Measurements from ENCODE around the gene TNFRSF8.
"Not testable (repeated sequence)": the region's sequence is repeated elsewhere in the genome, so short reads cannot be mapped to it uniquely, and the experiment has no call there.

The TNFRSF8 gene

DNA sequence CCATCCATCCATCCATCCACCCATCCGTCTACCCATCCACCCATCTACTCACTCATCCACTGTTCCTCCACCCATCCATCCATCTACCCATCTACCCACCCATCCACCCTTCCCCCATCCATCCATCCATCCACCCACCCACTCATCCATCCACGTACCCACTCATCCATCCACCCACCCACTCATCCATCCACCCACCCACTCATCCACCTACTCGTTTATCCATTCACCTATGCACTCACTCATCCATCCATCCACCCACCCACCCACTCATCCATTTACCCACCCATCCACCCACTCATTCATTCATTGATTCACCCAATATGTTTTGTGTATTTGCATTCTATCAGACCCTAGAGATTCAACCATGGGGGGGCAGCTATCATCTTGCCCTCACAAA, 27.2 kb downstream of the TNFRSF8 start:
- no peak for DNase-seq

DNA sequence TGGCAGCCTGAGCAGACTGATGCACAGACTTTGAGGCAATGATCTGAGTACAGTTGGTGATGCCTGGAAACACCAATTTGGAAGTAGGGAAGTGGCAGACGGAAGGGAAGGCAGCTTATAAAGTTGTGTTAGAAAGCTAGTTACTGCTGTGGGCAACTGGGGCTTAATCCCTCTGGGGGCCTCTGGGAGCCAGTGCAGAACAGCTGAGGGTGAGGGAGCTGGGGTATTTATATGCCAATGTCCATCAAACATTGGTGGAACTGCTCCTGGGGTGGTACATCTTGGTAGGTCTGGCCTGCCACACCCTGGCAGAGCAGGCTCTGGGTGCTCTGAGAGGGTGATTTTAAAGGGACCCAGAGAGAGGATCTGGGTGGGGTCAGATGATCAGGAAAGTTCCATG, 28.1 kb downstream of the TNFRSF8 start:
- no peak for DNase-seq

DNA sequence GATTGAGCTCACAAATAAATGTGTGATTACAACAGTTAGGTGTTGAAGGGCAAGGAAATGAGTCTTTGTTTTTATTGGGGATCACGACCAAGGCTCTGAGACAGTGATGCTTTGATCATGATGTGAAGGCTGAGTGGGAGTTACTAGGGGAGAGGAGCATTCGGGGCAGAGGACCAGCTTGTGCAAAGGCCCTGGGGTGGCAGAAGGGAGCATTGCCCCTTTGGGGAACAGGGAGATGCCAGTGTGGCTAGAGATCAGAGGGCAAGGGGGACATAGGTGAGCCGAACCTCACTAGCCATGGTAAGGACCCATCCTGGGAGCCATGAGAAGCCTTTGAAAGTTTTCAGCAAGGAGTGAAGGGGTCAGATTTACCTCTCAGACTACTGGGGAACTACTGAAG, 31.1 kb downstream of the TNFRSF8 start:
- DNase-seq = no peak

DNA sequence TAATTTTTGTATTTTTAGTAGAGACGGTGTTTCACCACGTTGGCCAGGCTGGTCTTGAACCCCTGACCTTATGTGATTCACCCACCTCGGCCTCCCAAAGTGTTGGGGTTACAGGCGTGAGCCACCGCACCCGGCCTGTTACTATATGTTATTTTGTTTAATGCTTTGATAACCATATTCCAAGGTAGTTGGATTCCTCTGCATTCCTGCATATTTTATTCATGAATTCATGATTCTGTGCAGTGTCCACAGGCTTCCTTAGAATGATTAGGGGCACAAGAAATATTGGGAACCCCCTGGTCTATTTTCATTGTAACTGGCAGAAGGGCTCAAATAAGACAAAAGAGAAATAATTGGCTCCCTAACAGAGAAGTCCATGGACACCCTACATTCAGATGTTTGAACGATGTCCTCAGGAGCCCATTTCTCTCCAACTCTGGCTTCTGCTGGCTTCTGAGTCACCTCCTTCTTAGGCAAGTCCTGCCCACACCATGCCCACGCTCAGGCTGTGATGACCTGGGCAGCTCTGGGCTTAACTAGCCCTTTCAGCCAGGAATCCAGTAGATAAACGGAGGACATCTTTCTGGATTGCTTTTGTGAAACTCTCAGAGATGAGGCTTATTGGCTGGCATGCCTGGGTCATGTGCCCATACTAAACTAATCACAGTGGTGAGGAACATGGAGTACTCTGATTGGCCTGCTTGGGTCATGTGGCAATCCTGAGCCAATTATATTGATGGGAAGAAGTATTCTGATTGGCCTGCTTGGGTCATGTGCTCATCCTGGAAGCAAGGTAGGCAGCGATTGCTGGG, 32.6 kb downstream of the TNFRSF8 start:
- no peak for DNase-seq

DNA sequence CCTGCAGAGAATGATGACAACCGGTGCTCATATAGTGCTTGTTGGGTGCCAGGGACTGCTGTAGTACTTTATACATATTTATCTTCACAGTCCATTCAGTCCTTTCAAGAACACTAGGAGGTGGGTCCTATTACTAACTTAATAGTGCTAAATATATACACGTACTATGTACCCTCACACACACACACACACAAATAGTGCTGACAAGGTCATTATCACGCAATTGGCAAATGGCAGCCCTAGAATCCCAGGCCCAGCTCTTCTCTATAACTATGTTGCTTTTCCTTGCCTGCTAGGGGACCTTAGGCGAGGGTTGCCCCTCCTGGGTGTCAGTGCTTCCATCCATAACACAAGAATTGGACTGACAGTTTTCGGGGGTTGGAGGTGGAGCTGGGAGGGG, 33.5 kb downstream of the TNFRSF8 start:
- DNase-seq = no peak

DNA sequence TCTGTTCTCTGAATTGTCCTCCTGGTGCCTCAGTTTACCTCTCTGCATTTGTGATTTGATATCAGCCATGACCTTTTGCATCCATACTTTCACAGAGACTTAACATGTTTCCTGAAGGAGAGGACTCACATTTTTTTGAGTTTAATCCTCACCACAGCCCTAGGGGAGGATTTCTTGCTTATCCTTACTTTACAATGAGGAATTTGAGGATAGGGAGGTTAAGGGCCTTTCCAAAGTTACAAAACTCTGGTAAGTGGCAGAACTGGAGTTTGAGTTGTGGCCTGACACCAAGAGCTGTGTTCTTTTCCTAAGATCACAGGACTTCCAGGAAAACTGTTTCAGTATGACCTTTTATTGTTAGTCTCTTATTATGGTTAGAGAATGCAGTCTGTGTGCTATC, 34.2 kb downstream of the TNFRSF8 start:
- no peak for DNase-seq

DNA sequence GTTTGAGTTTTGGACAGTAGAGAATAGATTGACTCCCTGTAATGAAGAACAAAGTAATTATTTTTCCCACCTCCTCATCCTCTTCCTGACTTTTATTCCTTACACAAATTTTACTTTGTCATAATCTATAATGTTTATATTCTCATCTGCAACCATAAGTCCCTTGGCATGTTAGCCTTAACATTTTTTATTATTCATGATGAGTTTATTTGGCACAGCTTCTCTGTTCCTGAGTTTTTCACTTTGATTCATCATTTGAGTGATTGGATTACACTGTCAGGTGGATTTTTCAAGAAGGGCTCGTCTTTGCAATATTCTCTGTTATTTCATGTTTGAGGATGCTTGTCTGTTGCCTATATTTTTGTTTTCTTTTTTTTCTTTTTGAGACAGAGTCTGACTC, 35.7 kb downstream of the TNFRSF8 start:
- no peak for DNase-seq

DNA sequence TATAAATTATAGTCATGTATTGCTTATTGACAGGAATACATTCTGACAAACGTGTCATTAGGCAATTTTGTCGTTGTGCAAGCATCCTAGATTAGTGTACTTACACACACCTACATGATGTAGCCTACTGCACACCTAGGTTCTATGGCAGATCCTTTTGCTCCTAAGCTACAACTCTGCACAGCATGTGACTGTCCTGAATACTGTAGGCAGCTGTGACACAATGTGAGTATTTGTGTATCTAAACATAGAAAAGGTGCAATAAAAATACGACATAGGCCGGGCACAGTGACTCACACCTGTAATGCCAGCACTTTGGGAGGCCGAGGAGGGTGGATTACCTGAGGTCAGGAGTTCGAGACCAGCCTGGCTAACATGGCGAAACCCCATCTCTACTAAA, 36.5 kb downstream of the TNFRSF8 start:
- no peak for DNase-seq

DNA sequence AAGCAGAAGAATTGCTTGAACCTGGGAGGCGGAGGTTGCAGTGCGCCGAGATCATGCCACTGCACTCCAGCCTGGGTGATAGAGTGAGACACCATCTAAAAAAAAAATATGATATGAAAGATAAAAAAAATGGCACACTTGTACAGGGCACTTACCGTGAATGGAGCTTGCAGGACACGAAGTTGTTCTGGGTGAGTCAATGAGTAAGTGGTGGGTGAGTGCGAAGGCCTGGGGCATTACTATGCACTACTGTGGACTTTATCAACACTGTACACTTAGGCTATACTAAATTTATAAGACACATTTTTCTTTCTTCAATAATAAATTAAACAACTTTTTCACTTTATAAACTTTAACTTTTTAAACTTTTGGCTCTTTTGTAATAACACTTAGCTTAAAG, 37.0 kb downstream of the TNFRSF8 start:
- DNase-seq = no peak

DNA sequence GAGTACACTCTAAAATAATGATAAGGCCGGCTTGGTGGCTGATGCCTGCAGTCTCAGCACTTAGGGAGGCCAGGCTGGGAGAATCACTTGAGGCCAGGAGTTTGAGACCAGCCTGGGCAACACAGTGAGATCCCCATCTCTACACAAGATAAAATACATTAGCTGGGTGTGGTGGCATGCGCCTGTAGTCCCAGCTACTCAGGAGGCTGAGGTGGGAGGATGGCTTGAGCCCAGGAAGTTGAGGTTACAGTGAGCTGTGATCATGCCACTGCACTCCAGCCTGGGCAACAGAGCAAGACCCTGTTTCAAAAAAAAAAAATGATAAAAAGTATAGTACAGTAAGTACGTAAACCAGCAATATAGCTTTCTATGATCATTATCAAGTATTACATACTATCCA, 38.0 kb downstream of the TNFRSF8 start:
- not testable (repeated sequence) for DNase-seq

DNA sequence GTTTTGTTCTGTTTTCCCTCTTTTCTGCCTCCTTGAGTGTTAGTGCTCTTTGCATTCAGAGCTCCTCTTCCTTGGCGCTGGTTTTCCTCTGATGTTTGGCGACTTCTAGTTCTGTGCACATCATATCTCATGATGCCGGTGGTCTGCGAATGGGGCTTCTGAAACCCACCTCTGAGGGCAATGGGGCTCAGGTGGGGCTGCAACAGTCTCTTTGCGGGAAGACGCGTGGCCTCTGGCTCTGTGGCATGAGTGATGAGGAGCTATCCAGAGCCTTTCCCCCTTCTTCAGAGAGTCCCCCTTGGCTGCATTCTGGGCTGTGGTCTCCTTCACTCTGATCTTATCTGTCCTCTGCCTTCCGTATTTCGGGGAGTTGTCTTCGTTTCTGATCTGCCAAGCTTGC, 39.0 kb downstream of the TNFRSF8 start:
- DNase-seq = no peak

DNA sequence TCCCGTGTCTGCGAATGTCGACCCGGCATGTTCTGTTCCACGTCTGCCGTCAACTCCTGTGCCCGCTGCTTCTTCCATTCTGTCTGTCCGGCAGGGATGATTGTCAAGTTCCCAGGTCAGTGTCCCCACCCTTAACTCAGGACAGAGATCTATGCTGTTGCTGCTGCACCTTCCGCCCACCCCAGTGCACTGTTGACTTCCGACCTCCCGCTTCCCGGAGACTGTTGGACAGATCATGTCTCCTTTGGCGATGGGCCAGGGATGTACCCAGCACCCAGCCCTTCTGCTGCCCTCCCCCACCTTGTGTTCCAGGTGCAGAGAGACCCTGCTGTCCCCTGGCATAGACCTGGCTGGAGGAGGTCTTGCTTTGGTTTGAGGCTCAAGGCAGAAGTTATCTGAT, 41.3 kb downstream of the TNFRSF8 start:
- no peak for DNase-seq

DNA sequence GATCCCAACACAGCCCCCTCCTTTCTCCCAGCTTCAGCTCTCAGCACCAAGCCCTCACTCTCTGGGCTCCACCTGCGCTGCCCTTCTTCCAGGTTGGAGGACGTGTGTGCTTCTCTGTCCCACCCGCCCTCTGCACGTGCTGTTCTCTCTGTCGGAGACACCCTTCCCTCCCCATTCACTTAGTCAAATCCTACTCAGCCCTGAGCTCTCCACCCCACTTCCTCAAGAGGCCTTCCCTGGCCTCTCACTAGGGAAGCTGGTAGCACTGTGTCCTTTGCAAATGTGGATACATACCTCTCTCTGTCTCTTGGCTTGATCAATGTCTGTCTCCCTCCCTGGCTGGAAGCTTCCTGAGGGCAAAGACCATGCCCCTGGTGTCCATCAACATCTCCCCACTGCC, 43.0 kb downstream of the TNFRSF8 start:
- DNase-seq = no peak

DNA sequence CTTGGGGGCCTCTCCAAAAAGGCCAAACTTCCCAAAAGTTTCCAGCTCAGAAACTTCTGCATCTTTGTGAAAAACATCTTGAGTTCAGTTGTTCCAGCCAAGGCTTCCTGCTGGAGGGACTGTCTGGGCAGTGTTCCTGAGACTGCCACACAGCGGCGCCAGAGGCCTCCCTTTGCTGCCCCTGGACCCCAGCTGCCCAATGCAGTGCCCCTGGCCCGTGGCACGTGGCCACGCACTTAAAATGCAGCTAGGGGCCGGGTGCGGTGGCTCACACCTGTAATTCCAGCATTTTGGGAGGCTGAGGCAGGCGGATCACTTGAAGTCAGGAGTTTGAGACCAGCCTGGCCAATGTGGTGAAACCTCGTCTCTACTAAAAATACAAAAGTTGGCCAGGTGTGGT, 43.8 kb downstream of the TNFRSF8 start:
- DNase-seq = not testable (repeated sequence)

DNA sequence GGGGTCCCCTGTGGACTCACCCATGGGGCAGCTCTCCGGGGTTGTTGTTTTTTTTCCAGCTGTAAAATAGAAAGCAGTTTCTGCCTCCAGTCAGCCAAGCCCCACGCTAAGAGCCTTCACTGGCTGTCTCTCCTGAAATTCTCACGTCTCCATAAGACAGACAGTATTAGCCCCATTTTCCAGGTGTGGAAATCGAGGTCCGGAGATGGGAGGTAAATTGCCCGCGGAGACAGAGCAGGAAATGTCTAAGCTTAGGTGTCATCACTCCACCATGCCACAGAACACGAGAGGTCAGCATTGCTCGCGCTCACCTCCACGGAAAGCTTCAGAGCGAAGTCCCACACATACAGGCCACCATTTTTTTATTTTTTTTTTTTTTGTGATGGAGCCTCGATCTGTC, 44.6 kb downstream of the TNFRSF8 start:
- no peak for DNase-seq

DNA sequence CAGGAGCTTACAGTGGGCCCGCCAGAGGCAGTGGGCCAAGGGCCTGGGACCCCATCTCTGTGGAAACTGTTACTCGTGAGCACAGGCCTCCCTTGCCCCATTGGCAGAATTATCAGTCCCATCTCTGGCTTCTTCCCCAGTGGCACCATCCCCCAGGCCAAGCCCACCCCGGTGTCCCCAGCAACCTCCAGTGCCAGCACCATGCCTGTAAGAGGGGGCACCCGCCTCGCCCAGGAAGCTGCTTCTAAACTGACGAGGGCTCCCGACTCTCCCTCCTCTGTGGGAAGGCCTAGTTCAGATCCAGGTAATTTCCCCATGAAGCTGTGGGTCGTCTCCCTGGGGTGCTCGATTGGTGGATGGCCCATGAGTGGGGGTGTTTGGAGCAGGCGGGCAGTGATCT, 46.8 kb downstream of the TNFRSF8 start:
- no peak for DNase-seq

DNA sequence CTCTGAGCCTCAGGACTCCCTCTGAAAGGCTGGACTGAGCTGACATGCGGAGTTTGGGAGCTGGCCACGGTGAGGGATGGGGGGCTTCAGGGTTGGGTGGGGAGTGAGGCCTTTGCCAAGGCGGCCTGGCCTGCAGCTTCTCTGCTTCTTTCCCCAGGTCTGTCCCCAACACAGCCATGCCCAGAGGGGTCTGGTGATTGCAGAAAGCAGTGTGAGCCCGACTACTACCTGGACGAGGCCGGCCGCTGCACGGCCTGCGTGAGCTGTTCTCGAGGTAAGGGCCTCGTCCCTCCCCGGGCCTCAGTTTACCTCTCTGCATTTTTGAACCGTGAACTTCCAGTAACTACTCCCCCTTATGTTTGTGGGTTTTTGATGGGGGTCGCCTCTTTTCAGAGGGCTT, 48.6 kb downstream of the TNFRSF8 start:
- no peak for DNase-seq

DNA sequence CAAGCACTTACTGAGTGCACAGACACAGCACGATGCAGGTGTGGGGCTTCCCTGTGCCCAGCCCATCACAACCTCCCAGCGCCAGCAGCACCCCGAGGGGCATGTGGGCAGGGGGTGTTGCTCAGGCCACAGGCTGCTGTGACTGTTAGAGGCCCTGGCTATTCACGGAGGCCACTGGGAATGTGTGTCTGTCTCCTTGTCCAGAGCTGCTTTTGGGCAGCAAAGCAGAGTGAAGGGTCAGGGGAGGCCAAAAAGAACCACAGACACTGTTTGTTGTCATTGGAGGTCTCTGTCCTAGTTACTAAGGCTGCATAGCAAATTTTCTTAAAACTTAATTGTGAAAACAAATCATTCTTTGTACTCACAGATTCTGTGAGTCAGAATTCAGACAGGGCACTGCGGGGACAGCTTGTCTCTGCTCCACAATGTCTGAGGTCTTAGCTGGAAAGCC, 49.6 kb downstream of the TNFRSF8 start:
- DNase-seq = no peak

DNA sequence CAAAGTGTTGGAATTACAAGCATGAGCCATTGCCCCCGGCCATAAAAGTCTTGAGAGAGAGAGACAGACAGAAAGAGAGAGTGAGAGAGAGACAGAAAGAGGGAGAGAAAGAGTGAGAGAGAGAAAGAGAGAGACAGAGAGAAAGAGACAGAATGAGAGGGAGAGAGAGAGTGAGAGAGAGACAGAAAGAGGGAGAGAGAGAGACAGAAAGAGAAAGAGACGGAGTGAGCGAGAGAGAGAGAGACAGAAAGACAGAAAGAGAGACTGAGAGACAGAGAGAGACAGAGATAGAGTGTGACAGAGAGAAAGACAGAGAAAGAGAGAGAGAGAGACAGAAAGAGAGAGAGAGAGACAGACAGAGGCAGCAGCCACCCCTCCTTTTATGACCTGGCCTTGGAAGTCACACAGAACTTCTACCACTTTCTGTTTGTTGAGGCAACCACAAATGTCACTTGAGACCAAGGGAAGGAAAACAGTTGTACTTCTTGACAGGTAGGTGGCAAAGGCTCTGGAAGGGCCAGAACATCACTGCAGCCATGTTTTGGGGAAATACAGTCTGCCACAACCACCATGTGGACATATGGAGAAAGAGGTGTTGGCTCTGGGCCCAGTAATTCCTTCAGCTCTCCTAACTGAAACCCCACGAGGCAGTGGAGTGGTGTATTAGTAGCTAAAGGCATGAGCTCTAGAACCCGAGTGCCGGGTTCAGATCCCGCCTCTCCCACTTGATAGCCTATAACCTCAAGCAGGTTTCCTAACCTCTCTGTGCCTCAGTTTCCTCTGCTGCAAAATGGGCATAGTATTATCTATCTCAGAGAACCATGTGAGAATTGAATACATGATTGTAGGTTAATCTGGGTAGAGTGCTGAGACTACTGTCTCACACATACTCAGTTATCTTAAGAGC, 50.6 kb downstream of the TNFRSF8 start:
- peak; percentile 49 for DNase-seq

DNA sequence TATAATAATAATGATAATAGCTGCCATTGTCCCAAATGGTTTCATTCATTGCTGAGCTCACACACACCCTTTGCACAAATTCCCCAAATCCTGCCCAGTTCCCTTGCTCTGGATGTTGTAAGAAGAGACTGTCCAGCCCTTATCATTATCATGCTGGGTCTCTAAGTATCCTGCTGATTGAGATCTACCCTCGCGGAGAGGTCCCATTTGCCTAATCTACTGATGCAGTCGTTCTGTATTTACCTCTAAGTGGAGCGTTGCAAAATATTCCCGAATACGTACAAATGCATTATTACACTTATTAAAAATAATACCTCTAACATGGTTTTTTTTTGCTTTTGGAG, 51.2 kb downstream of the TNFRSF8 start:
- DNase-seq = no peak

DNA sequence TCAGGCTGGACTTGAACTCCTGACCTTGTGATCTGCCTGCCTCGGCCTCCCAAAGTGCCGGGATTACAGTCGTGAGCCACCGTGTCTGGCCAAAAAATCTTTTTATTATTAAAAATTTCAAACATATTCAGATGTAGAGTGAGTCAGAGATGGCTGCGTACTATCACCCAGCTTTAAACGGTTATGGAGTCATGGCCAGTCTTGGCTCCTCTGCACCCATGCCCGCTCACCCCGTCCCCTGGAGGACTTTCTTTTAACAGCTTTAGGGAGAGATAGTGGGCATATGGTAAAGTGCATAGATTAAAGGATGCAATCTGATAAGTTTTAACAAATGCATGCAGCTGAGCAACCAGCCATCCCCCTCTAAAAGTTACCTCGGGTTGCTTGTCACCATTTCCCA, 51.8 kb downstream of the TNFRSF8 start:
- DNase-seq = no peak

DNA sequence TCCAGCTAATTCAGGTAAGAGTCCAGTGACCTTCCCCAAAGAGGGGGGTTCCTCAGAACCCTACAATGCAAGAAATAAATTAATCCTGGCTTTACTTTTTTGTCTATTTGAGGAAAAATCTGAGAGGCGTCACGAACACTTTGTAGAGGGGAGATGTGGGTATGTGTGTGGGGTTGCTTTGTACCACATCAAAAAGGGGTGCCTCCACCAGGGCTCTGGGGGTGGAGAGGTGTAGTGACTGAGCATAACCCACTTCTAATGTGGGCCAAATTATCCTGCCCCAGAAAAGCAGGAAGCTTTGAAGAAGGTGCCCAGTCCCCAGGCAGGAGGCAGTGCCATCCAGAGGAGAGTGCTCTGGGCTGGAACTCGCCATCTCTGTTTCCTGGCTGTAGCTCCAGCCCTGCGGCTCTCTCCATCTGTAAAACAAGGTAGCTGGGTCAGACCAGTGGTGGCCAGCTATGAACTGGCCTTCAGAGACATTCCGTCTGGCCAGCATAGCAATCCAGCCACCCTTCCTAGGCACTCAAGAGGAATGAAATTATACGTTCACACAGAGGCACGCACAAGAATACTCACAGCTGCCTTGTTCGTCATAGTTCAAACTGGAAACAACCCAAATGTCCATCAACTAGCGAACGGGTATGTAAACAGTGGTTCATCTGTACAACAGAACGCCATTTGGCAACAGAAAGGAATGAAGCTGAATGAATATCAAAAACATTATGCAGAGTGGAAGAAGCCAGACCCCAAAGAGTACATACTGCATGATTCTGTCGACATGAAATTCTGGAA, 58.3 kb downstream of the TNFRSF8 start:
- DNase-seq = no peak

DNA sequence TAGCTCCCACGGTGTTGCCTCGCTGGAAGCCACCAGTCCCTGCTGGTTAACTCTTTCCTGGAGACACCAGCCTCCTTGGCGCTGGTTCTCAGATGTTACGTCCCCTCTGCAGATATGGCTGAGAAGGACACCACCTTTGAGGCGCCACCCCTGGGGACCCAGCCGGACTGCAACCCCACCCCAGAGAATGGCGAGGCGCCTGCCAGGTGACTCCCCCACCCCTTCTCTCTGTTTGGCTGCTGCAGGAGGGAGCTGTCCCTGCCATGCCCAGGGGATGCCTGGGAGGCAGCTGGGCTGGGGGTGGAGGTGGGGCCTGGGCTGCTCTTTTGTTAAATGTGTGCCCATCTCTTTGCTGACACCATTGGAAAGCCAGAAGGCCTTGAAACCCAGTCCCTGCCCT, 60.1 kb downstream of the TNFRSF8 start:
- DNase-seq = no peak

Measured in NCI-H2171 (cell line).